ENCODE measurements around the gene WDR18.

Gene WDR18, protein sequence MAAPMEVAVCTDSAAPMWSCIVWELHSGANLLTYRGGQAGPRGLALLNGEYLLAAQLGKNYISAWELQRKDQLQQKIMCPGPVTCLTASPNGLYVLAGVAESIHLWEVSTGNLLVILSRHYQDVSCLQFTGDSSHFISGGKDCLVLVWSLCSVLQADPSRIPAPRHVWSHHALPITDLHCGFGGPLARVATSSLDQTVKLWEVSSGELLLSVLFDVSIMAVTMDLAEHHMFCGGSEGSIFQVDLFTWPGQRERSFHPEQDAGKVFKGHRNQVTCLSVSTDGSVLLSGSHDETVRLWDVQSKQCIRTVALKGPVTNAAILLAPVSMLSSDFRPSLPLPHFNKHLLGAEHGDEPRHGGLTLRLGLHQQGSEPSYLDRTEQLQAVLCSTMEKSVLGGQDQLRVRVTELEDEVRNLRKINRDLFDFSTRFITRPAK

DNA sequence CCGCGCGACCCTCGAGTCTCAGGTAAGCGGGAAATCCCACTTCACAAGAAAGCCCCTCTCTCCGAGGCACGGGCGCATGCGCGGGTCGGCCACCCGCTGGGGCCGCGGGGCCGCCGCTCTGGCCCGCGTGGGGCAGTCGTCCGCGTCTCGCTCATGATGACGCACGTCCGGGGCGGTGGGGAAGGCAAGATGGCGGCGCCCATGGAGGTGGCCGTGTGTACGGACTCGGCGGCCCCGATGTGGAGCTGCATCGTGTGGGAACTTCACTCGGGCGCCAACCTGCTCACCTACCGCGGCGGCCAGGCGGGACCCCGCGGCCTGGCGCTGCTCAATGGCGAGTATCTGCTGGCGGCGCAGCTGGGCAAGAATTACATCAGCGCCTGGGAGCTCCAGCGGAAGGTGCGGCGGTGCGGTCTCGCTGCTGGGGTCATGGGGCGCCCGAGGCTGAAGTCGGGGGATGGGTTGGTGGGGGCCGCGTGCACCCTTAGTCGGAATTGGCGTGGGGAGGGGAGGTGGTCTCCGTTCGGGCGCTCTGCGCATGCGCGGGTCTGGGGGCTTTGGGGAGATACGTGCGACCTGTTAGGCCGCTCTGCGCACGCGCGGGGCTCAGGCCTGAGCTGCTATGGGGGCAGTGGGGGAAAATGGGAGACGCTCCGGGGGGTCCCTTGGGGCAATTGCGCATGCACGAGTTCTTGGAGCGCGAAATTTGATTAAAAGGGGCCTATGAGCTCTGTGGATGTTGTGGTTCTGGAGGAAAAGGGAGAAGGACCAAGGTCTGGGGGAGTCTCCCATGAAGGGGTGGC, at the start of gene WDR18:
Gene WDR18, plus strand, starts transcription at position 181 of the 803 bp plus-strand sequence. Its CDS starts 9 bp downstream, at position 190.
- DNase-seq (ENCODE audit: low read depth) = peak; percentile 27

DNA sequence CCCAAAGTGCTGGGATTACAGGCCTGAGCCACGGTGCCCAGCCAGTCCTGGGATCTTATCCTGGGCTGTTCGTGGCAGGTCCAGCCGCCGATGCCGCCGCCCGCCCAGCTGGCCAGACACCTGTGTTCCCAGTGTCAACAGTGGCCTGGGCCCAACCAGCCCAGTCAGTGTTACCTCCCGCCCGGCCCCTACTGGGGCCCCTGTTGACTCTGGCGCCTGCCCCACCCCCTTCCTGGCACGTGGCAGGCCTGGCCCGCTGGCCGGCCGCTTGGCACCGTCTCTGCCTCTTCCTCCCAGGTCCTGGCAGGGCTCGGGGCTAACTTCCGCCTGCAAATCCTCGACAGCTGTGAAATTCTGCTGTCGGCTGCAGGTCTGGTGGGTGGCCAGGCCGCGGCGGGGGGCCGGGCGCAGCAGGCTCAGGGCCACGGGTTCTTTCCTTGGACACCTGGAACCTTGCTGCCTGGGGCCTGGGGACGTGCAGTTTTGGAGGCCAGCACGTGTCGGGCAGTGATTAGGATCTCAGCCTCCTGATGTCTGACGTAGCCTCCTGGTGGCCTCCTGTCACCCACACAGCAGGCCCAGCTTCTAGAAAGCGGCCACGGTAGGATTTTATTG, 49.2 kb upstream of the WDR18 start:
- no peak for DNase-seq (ENCODE audit: low read depth)

DNA sequence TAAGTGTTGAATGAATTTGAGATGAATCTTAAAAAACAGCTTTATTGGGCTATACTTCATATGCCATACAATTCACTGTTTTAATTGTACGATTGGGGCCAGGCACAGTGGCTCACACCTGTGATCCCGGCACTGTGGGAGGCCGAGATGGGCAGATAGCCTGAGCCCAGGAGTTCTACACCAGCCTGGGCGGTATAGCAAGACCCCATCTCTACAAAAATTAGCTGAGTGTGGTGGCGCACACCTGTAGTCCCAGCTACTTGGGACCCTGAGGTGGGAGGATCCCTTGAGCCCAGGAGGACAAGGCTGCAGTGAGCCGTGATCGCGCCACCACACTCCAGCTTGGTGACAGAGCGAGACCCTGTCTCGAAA, 48.0 kb upstream of the WDR18 start:
- no peak for DNase-seq (ENCODE audit: low read depth)

DNA sequence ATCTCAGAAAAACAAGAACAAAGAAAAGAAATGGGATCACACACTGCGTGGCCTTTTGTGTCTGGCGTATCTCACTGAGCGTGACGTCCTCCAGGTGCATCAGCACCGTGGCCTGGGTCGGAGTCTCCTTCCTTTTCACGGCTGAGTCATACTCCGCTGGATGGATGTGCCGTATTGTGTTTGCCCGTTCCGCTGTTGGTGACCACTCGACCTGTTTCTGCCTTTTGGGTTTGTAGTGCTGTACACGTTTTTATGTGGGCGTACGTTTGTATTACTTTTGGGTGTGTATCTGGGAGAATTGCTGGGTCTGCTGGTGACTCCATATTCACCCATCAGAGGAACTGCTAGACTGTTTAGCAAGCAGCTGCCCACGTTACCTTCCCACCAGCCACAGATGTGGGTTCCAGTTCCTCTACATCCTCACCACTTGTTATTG, 46.9 kb upstream of the WDR18 start:
- DNase-seq (ENCODE audit: low read depth) = no peak

DNA sequence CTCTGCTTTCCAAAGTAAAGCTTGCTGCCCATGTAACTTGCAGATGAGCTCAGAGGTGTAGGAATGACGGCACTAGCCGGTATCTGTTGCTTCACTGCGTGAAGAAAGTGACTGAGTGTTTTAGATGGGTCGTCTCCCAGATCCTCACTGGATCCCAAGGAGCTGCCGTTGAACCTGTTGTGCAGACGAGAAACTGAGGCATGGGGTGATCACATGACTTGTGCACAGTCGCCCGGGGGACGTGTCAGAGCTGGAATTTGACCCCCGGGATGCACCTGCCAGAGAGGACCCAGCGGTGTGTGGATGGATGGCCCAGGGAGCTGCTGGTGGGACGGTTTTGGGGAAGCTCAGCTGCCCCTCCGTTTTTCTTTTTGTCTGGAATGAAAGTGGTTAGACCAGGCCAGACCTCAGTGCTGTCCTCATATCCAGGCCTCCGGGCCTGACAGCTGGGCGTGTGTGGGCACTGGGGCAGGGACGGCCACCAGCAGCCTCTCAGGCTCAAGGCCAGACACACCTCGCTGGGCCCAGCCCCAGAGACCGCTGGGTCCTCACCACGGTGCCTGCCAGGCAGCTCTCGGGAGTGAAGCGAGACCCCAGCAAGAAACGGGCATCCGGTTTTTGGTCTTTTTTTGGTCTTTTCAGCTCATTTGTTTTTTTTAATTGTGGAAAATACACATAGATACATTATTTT, 45.8 kb upstream of the WDR18 start:
- DNase-seq (ENCODE audit: low read depth) = no peak

DNA sequence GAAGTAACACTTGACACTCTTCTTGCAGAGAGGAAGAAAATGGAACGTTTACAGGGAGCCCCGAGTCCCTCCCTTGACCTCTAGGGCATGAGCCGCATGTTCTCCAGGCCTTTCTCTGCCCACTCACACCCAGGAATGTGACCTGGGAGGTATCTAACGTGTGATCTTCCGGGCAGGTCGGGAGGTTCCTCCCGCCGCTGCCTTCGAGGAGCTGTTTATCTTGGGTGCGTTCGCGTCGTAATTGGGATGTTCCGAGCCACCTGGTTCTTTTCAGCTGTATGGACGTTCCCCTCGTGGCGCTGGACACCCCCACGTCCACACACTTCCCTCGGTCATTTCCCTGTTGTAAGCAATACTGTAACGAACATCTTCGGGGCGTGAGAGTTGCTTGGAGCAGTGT, 44.7 kb upstream of the WDR18 start:
- no peak for DNase-seq (ENCODE audit: low read depth)

DNA sequence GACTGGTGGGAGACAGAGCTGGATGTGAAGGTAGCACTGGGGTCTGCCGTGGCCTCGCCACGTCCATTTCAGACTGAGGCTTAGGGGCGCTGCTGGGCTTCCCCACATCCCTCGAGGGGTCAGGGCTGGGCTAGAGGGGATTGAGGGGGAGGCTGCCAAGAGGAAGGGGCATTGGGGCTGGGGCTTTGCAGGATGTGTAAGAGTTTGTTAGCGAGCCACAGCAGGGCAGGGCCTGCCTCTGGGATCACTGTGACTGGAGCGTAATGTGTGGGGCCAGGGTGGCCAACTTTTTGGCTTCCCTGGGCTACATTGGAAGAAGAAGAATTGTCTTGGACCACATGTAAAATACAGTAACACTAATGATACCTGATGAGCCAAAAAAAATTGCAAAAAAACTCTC, 44.2 kb upstream of the WDR18 start:
- no peak for DNase-seq (ENCODE audit: low read depth)

DNA sequence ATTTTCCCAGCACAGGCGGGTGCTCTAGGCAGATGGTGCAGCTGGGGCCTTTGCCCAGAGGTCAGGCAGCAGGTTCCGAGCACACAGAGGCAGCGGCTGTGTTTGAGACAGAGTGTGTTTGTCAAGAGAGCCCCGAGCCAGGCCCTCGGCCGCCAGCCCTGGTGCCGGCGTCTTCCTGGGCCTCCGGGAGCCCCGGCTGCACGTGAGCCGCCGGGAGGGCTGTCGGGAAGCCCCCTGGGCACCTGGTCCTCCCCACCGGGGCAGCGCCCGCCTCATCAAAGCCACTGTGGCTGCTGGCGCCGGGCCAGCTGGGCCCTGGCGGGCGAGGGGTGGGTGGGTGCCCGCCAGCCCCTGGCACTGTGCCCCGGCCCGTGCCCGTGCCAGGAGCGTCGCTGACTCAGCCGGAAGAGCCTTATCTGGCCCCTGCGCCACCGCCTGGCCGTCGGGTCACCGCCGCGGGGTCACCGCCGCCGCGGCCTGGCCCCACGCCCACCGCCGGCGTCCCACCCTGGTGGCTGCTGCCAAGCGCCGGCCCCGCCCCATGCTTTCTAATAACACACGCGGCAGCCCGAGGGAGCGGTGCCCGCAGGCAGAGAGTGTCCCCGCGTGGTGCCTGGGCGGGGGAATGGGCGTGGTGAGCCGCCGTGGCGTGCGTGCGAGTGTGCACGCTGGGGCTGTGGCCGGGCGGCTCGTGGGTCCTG, 43.4 kb upstream of the WDR18 start:
- no peak for DNase-seq (ENCODE audit: low read depth)

DNA sequence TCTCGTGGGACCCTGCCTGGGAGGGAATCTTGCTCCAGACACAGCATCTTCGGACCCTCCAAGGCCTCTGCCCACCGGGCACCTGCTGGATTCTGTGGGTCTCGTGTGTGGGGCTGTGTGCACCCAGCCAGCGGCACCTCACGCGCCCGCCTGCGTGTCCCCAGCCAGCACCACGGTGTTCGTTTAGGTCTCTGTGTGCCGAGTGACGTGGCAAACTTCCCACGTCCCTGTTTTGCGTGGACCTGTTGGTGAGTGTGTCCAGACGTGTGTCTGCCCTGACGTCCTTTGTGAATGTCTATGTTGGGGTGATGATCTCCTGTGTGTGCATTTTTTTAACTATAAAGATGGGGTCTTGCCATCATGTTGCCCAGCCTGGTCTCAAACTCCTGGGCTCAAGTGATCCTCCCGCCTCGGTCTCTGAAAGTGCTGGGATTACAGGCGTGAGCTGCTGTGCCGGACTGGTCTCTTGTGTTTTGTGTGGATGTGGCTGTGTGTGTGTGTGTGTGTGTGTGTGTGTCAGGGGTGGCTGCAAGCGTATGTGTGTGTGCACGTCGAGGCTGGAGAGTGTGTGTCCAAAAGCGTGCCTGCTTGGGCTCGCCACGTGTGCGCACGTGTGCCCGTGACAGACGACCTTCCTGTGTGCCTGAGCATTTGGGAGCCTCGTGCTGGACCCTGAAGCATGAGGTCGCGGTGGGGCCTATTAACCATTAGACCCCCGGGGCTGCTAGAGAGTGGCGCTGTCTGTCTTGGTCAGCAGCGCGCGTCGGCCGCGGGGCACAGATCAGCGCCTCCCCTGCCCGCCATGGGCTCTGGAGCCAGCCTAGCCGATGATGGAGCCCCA, 42.6 kb upstream of the WDR18 start:
- no peak for DNase-seq (ENCODE audit: low read depth)

DNA sequence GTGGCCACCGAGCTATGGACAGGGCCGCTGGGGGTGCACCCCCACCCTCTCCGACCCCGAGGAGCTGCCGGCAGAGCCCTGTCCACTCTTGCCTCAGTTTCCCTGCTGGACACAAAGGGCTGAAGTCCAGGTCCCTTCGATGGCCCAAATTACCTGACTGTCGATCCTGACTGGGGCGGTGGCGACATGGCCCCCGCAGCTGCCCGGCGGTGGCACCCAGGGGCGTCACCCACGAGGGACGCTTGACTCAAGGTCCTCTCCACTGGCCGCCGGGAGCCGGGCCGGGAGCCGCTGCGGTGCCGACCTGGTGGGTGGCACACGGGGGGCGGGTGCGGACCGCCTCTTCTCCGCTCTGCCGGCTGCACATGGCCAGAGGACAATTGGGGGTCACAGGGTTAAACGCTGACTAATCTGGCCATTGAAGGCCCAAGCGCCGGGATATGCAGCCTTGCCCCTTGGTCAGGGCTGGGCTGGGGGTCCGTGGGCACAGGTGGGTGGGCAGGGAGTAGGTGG, 42.0 kb upstream of the WDR18 start:
- DNase-seq (ENCODE audit: low read depth) = no peak

DNA sequence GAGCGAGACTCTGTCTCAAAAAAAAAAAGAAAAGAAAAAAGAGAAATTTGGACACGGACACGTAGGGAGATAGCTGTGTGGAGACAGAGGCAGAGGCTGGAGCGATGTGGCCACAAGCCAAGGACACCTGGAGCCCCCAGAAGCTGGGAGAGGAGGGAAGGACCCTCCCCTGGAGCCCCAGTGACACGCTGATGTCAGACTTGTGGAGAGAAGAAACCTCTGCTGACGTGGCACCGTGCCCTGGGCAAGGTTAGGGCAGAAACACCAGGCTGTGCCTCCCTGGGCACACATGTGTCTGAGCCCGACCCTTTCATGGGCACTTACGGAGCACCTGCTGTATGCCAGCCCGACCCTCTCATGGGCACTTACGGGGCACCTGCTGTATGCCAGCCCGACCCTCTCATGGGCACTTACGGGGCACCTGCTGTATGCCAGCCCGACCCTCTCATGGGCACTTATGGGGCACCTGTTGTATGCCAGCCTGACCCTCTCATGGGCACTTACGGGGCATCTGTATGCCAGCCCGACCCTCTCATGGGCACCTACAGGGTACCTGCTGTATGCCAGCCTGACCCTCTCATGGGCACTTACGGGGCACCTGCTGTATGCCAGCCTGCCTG, 40.5 kb upstream of the WDR18 start:
- DNase-seq (ENCODE audit: low read depth) = no peak

DNA sequence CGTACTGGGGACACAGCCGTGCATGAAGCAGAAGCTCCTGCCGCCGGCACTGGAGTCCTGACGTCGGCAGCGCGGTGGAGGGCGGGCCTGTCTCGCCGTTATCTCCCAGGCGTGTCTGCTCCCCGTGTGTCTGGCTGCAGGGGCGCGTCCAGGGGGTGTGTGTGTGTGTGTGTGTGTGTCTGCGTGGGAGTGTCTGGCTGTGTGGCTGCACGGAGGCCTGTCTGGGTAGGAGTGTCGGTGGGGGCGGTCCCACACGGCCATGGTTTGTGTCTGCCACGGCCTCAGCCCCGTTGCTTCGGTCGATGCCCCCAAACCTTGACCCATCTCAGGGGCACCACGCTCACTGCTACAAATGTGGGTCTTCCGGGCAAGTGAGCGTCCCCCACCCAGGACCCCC, 40.0 kb upstream of the WDR18 start:
- DNase-seq (ENCODE audit: low read depth) = no peak

DNA sequence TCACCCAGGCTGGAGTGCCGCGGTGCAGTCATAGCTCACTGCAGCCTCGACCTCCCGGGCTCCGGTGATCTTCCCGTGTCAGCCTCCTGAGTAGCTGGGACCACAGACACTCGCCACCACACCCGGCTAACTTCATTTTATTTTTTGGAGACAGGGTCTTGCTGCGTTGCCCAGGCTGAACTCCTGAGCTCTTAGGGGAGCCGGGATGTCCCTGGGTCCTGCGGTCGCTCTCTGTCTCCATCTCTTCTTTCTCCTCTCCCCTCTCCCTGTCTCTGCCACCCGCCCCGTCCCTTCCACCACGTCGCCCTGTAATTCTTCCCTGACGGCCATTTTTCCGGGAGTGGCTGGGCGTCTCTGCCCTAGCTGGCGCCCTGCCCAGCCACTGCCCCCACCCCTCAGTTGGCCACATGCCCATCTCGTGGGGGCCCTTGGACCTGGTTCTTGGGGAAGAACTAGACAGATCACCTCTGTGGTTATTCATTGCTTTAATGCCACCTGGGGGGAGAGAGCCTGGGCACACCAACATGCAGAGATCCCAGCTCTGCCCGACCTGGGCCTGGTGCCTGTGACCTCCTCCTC, 39.4 kb upstream of the WDR18 start:
- no peak for DNase-seq (ENCODE audit: low read depth)

DNA sequence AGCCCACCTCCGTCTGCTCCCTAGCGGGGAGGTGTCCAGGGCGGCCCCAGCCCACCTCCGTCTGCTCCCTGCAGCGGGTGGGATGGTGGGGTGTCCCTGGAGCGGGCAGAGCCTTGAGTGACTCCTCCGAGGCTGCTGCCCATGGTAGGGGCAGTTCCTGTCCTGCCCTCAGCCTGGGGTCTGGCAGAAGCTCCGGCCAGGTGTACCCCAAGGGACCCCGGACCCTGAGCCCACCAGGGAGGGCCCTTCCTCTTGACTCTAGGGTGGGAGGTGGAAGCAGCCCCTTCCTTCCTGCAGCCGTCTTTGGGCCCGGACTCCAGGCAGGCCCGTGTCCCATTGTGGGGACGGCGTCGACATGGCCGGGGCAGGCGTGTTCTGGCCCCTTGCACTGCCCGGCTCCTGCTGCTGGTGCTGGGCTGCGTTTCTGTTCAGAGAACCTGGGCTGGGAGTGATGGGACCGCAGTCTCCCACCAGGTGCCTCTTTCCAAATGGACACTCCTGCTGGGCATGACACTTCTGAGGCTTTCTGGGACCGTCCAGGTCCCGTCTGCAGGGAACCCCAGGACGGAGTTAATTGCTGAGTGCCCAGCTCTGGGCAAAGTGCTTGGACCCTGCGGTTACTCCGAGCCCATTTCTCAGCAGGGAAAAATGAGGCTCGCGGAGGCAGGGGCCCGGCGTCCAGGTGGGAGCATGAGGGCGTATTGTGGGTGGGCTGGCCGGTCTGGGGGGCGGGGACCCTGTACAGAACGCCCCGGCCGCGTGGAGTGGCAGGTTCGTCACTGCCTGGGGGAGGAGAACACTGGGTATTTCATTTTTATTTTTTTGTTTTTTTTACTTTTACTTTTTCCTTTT, 38.5 kb upstream of the WDR18 start:
- DNase-seq (ENCODE audit: low read depth) = no peak

DNA sequence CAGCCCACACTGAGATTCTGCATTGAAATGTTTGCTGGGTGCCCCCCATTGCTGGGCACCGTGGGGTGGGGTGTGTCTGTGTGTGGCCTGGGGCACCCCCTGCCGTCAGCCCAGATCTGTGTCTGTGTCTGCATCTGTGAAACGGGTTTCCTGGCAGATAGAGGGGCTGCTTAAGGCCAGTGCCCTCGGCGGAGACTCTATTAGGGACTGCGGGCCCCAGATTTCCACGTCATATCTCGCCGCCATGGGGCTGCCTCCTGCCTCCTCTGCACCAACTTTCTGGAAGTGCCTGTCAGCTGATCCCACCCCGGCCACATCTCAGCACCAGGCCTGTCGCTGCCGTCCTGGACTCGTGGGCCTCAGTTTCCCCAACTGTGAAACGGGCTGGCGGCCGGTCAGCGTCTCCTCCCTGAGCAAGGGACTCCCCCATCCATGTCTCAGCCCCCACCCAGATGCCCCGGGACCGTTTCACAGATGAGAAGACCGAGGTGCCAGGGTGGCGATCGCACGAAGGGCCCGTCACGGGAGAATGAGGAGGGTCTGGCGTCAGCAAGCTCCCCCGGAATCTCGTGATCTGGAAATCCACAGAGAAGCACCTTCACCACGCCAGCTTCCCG, 36.9 kb upstream of the WDR18 start:
- no peak for DNase-seq (ENCODE audit: low read depth)

DNA sequence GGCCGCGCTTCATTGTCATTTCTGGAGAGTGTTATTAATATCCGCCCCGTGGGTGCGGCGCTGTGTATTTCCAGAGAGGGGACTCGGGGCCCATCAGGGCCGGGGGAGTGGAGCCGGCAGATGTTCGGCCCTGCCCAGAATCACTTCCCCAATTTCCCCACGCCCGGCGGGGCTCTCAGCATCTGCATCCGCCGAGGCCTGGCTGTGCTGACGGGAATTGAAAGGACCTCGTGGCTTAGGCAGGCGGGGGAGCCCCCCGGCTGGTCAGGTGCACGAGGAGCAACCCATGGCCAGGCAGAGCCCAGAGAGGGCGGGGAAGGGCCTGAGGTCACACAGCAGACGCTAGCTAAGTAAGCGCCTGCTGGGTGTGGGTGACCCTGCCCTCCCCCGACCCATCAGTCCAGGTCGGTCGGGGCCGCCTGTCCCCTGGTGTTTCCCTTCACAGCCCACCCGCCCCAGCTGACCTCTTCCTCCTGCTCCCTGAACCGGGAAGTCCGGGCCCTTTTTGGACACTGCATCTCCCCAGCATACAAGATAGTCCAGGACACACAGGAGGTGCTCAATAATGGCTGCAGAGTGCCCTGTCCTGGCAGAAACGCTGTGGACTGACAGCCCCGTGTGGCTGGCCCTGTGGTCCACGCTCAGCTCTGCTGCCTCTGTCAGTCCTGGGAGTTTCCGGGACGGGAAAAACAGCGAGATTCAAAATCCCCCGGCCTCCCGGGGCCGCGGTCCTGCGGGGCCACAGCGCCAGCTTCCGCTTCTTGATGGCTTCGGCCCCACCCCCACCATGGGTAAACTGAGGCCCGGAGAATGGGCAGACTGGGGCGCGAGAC, 36.2 kb upstream of the WDR18 start:
- no peak for DNase-seq (ENCODE audit: low read depth)

DNA sequence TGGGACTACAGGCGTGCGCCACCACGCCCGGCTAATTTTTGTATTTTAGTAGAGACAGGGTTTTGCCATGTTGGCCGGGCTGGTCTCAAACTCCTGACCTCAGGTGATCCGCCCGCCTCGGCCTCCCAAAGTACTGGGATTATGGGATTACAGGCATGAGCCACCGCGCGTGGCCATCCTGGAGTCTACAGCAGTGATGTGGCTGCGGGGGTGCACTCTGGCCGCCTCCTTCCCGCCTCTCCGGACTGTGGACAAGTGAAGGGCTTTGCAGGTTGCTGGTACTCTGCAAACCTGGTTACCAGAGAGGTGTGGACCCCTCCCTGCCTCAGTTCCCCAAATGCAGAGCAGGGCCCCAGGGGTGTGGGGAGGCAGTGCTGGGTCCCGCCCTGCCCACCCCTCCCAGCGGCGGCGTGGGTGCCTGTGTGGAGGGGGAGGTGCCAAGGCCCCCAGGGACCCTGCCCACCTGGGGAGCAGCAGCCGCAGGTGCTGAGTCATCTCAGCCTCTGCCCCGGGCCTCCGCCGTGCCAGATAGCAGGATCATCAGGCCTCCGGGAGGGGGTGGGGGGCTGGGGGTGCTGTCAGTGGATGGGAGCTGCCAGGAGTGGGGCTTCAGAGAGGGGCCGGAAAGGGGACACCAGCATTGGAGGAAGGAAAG, 35.2 kb upstream of the WDR18 start:
- DNase-seq (ENCODE audit: low read depth) = no peak

All from GM04503 (cell line).